Upper lobe of left lung (tissue), 6 donors: ENCODE results near the gene DERL3. TPM values are rescaled to one million over a fixed set of nuclear protein-coding genes. Genes with fewer than 3 reads are reported as not detected.

ENCODE experiments used
- ATAC-seq, 2 donors: fragments of 200-7000 bp; cut with Tn5 transposase; one replicate each; pipeline ENCODE4 v1.9.1; 2022; ENCODE audit warnings: mild to moderate bottlenecking in 2 of 2, moderate library complexity in 2 of 2; ENCODE audit not compliant: low FRiP score in 2 of 2
- DNase-seq, 2 donors: peaks; one replicate each; pipeline ENCODE4 v3.0.0-alpha.2; 2019 to 2020
- H3K27ac ChIP-seq, 4 donors: fragments of 200-600 bp; sonication (generic); one replicate each; pipeline ENCODE4 v1.5.1; 2016 to 2019
- H3K27me3 ChIP-seq, 4 donors: fragments of 200-600 bp; sonication (generic); one replicate each; pipeline ENCODE4 v1.5.1; 2017 to 2019
- H3K36me3 ChIP-seq, 4 donors: fragments of 200-600 bp; sonication (generic); one replicate each; pipeline ENCODE4 v1.5.1; 2016 to 2019
- H3K4me1 ChIP-seq, 4 donors: fragments of 200-600 bp; sonication (generic); one replicate each; pipeline ENCODE4 v1.5.1; 2018 to 2019
- H3K4me3 ChIP-seq, 4 donors: fragments of 200-600 bp; sonication (generic); one replicate each; pipeline ENCODE4 v1.5.1; 2017 to 2019; ENCODE audit warnings: mild to moderate bottlenecking in 2 of 4, moderate library complexity in 1 of 4
- H3K9me3 ChIP-seq, 4 donors: fragments of 200-600 bp; sonication (generic); one replicate each; pipeline ENCODE4 v1.5.1; 2018 to 2019
- CTCF ChIP-seq, 6 experiments: fragments of 450-650 bp in 4 of 6; fragments of 200-600 bp in 2 of 6; sonication (generic) in 2 of 6; IDR thresholded peaks; one replicate each; pipeline ENCODE4 v1.5.1; 2016 to 2019; ENCODE audit warnings: antibody characterized with exemption in 6 of 6
- EP300 ChIP-seq, 4 donors: sonication (generic); formaldehyde crosslinking; IDR thresholded peaks; one replicate each; pipeline ENCODE4 v1.5.1; 2017; ENCODE audit warnings: antibody characterized with exemption in 4 of 4, control low read depth in 2 of 4
- POLR2A ChIP-seq, 4 donors: fragments of 450-650 bp; IDR thresholded peaks; one replicate each; pipeline ENCODE4 v1.5.1; 2016 to 2017; ENCODE audit warnings: antibody characterized with exemption in 4 of 4, mild to moderate bottlenecking in 2 of 4
- POLR2AphosphoS5 ChIP-seq, 2 donors: sonication (generic); formaldehyde crosslinking; IDR thresholded peaks; one replicate each; pipeline ENCODE4 v1.5.1; 2017; ENCODE audit warnings: antibody characterized with exemption in 2 of 2
- WGBS, 2 donors: methylation state at CpG; one replicate each; pipeline ENCODE4 v1.1.5; 2017 to 2018; 5-methylcytosine and 5-hydroxymethylcytosine counted together
- total RNA-seq, 6 donors: library from RNA; depleted of rRNA in 4 of 6; stranded (reverse); fragments of >200 nt in 4 of 6; gene quantifications; one replicate each; pipeline versions ENCODE4 v1.1.0 to v1.2.1, GENCODE V29; 2016 to 2021
- donor health status: DM: no; HTN: no; CAD: no; lungs with moderate emphysema.
- donor health status: DM: no; HTN: yes; CAD: no; lungs with severe emphysema.

The DERL3 gene
- total RNA-seq, 6 donors from 2014 or later, result 1.9 to 14.8 (median 5.5) TPM

DNA sequence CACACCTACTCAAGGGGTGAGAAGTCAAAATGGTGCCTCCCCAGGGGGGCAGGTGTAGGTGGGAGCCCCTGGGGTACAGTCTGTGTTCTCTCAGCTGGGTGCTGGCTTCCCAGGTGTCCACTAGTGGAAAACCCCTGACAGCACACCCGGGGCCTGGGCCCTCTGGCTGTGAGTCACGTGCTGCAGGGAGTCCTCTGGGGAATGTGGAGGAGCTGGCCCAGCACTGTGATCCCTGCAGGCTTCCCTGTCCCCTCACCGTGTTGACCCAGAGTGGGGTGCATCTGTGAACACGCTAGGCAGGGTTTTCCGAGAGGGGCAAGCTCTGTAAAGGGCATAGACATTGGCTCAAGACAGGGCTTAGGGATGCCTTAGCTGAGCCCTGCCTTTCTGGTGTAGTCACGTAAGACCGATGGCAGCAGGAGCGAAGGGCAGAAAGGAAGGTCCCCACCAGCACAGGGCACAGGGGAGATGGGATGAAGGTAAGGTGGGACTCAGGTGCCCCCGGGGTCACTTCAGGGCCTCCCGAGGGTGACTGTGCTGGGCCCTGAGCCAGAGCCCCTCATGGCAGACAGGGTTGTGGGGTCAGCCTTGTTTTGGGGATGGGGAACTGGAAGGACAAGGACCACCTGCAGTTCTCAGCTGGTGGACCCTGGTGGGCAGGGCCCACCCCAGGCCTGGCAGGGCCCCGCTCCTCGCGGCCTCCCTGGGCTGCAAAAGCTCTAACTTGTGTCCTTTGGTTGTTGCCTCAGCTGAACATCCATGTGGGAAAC lies 14.1 kb downstream of the DERL3 start:
- 85 to 96% methylated on average over 9 to 12 of the region's 13 CpGs for WGBS, 2 donors
- H3K36me3 ChIP-seq, result peaks cover 14 to 98% (median 82%) of the 10 kb centered on the region in 4 donors
- H3K9me3 ChIP-seq, result no peaks in the 10 kb centered on the region
- H3K4me3 ChIP-seq, result no peak overlapping the region
- DNase-seq, result no peak
- ATAC-seq, result peak in 1 of 2 donors; percentile 9
- no peaks in the 10 kb centered on the region for H3K27me3 ChIP-seq
- TF ChIP-seq POLR2AphosphoS5 (IDR thresholded peaks at IDR 0.05) (no peak), CTCF (IDR thresholded peaks at IDR 0.05) (no peak), EP300 (IDR thresholded peaks at IDR 0.05) (no peak), POLR2A (IDR thresholded peaks at IDR 0.05) (no peak)
- H3K27ac ChIP-seq, result no peak overlapping the region
- H3K4me1 ChIP-seq, result no peaks in the 10 kb centered on the region

DNA sequence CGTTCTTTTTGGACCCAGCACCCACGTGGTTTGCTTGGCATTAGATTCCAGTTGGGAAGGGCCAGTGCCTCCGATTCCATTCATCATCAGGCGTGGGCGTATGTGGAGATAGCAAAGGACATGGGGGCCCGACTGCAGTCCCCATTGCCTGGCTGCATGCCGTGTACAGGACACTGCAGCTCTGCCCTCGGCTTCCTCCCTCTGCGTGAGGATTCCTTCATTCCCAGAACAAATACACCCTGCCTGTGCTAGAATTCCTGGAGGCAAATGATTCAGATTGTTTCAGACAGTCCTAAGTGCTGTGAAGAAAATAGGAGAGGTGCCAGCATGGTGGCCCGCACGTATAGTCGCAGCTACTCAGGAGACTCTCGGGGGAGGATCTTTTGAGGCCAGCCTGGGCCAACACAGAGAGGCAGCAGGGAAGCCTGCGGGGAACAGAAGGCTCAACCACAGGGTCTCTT lies 15.4 kb downstream of the DERL3 start:
- no peaks in the 10 kb centered on the region for H3K27me3 ChIP-seq
- WGBS, 2 donors, result 88 to 96% methylated on average over 11 to 14 of the region's 14 CpGs
- H3K9me3 ChIP-seq, result no peaks in the 10 kb centered on the region
- no peaks in the 10 kb centered on the region for H3K4me1 ChIP-seq
- no peak overlapping the region for H3K27ac ChIP-seq
- ATAC-seq (no peak), DNase-seq (no peak)
- no peak overlapping the region for H3K4me3 ChIP-seq
- TF ChIP-seq EP300 (IDR thresholded peaks at IDR 0.05) (no peak), POLR2AphosphoS5 (IDR thresholded peaks at IDR 0.05) (no peak), POLR2A (IDR thresholded peaks at IDR 0.05) (no peak), CTCF (IDR thresholded peaks at IDR 0.05) (no peak)
- peaks cover 17 to 98% (median 77%) of the 10 kb centered on the region in 4 donors for H3K36me3 ChIP-seq

GRCh38 chr22:23822101-23822671 lies 16.6 kb downstream of the DERL3 start:
- Histone ChIP-seq H3K27ac (no peak overlapping the region), H3K4me1 (no peaks in the 10 kb centered on the region), H3K4me3 (no peak overlapping the region), H3K36me3 (peaks cover 17 to 100% (median 76%) of the 10 kb centered on the region in 4 donors), H3K9me3 (no peaks in the 10 kb centered on the region), H3K27me3 (no peaks in the 10 kb centered on the region)
- TF ChIP-seq EP300 (IDR thresholded peaks at IDR 0.05) (no peak), POLR2A (IDR thresholded peaks at IDR 0.05) (no peak), CTCF (IDR thresholded peaks at IDR 0.05) (no peak), POLR2AphosphoS5 (IDR thresholded peaks at IDR 0.05) (no peak)
- 88 to 96% methylated on average over 4 to 5 of the region's 6 CpGs for WGBS, 2 donors
- DNase-seq (peak in 1 of 2 donors; percentile 61), ATAC-seq (peak in 1 of 2 donors; percentile 15)

DNA sequence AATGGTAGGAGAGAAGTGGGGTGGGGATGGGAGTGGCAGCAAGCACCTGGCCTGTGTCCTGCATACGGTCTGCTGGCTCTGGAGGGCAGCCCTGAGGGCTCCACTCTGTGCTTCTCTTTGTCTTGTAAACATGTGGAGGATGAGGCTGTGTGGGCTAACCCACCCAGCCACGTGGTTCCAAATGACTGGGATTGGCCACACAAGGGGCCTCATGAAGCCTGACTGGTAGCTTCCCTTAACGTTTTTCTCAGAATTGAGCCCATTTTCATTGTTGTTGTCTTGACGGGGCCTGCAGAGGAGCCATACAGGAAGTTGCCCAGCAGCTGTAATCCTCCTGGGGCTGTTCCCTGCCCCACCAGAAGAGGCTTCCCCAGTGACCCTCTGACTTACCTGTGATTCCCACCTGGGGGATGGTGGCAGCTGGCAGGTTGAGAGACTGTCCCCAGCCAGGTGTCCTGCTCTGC lies 18.0 kb downstream of the DERL3 start:
- no peak overlapping the region for H3K27ac ChIP-seq
- H3K36me3 ChIP-seq, result peaks cover 22 to 100% (median 75%) of the 10 kb centered on the region in 4 donors
- no peaks in the 10 kb centered on the region for H3K4me1 ChIP-seq
- 51 to 58% methylated on average over 2 to 4 of the region's 4 CpGs for WGBS, 2 donors
- H3K9me3 ChIP-seq, result no peaks in the 10 kb centered on the region
- TF ChIP-seq EP300 (IDR thresholded peaks at IDR 0.05) (no peak), POLR2AphosphoS5 (IDR thresholded peaks at IDR 0.05) (no peak), CTCF (IDR thresholded peaks at IDR 0.05) (no peak), POLR2A (IDR thresholded peaks at IDR 0.05) (no peak)
- ATAC-seq (no peak), DNase-seq (no peak)
- no peaks in the 10 kb centered on the region for H3K27me3 ChIP-seq
- H3K4me3 ChIP-seq, result no peak overlapping the region
